ENCODE results near the gene NUTM2A.
"Not testable (repeated sequence)": the region's sequence is repeated elsewhere in the genome, so short reads cannot be mapped to it uniquely, and the experiment has no call there.

- not testable (repeated sequence) for TF ChIP-seq POLR2A, CTCF (IDR thresholded peaks at IDR 0.05)
Measured at GRCh38 chr10:87280749-87281392, 55.6 kb downstream of the NUTM2A start.

Measured in lower leg skin (tissue), 3 donors.